ENCODE results near the gene MED26.

DNA sequence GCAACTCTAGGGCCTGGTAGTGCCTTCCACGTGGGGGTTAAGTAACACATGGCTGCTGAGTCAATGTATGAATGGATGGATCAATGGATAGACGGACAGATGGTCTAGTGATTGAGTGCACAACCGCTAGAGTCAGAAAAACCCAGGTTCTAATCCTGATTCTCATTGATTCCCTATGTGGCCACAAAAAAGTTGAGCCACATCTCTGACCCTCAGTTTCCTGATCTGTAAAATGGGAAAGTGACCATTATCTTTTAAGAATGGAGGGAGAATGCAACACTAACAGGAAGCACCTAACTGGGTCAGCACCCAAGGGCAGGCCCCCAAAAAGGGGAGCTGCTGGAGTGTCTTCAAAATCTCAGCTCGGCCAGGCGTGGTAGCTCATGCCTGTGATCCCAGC, 29.4 kb upstream of the MED26 start:
- TF ChIP-seq, protein P1, sequence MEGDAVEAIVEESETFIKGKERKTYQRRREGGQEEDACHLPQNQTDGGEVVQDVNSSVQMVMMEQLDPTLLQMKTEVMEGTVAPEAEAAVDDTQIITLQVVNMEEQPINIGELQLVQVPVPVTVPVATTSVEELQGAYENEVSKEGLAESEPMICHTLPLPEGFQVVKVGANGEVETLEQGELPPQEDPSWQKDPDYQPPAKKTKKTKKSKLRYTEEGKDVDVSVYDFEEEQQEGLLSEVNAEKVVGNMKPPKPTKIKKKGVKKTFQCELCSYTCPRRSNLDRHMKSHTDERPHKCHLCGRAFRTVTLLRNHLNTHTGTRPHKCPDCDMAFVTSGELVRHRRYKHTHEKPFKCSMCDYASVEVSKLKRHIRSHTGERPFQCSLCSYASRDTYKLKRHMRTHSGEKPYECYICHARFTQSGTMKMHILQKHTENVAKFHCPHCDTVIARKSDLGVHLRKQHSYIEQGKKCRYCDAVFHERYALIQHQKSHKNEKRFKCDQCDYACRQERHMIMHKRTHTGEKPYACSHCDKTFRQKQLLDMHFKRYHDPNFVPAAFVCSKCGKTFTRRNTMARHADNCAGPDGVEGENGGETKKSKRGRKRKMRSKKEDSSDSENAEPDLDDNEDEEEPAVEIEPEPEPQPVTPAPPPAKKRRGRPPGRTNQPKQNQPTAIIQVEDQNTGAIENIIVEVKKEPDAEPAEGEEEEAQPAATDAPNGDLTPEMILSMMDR (IDR thresholded peaks at IDR 0.05): no peak
- TF ChIP-seq POLR2AphosphoS5 (IDR thresholded peaks at IDR 0.05; ENCODE audit: low read depth, low read length) (no peak), TCF7L2 (IDR thresholded peaks at IDR 0.05; ENCODE audit: low read depth, low read length) (no peak)

Measured in Panc1 (cell line).